HG03139 (cell line): ENCODE results near the gene IRF2BP2.

Source experiments
- ATAC-seq: cut with Tn5 transposase; IDR thresholded peaks from one replicate; pipeline ENCODE4 v1.9.1; 2021; ENCODE audit not compliant: unreplicated experiment

IRF2BP2 gene

DNA sequence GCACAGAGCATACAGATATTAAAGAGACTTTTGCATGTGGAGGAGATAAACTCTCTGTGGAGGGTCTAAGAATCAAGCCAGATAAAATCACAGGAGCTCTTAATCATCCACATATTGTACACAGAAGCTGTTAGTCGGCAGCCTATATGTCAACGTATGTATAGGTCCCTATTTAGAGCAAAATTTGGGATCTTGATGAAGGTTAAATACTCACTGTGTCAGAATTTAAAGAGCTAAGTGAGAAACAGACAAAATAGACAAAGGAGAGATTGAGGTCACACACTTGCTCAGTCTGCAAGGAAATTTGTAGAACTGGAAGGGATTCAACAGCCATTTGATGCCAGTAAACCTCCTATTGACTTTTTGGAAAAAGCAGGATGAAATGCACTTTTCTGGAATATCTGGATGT, 4.1 kb upstream of the IRF2BP2 start:
- no peak for ATAC-seq

DNA sequence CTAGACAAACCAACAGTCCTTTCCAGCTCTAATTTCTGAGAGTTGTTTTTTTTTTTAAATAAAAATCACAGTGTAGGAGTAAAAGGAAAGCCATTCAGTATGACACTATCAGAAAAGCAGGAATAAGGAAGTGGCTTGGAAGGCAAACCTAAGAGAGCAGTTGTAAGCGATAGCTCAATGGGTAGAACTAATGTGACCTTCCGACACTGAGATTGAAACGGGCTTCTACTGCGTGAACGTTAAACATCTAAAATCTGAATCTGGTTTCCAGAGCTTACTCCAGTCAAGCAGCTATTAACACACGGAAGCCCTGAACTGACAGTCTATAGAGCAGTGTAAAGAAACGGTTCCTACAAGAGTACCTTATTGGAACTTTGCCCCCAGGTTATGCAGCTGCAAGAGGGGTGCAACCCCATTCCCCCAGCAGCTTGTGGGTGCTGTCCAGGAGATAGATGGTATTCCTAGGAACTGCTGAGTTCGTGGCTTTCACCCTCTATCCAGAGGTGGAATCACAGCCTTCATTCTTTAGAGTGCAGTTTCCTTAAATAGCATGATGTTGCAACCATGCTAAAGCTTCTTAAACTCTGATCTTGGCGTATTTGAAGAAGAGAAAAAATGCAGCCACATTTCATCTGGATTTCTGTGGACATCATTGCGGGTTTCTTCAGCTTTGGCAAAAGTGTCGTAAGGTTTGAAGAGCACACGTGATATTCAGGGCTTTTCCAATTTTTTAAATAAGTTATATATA, 3.3 kb upstream of the IRF2BP2 start:
- no peak for ATAC-seq

DNA sequence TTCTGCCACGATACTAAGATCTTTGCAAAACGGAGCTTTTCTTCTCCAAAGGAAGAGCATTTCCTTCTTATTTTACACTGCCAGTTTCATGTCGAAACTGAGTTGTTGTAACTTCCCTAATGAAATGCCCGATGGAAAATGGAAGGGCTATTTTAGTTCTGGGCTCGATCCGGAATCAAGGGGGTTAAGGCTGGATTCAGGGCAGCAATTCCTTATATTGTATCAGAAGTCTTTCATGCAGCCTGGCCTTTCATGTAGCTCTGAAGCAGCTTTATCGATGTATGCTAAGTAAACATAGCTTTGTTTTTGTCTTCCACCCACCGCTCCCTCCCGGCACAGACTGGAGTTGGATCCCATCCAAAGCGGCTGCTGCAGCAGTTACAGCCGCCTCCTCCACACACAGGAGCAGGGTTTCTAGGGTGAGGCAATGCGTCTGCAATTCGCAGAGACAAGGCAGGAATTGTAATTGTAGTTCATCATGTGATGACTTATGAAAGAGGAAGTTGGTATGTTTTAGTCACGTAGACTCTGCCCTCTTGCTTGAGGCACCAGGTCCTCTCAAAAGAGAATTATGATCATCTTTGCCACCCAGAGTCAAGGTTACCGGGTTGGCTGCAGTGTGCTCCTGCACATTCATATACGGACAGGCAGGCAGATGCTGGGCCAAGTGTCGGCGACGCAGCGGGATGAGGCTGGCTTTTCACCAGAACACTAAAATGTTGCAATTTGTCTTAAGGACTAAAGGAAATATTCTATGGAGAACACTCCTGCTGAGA, 2.6 kb upstream of the IRF2BP2 start:
- peak; percentile 28 for ATAC-seq

DNA sequence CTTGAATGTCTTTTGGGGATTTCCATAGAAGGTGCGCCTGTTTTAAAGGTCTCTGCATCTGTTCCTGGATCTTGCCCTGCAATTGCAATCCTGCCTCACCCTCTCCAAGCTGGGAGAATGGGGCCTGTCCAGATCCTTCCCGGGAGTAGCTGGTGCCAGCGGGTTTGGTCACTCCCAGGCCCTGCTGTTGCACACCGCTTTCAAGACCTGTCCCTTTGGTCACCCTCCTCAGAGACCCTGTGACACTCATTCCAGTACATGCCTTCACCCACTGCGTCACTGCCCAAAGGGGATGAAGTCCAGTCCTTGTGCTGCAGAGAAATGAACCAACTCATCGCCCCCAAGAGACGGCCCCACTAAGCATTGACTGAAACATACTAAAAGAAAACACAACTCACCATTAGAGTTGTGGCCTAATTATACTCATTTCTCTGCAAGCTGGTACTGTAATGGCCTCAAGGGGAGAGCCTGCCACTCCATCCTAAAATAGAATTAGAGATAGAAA, 1.9 kb upstream of the IRF2BP2 start:
- no peak for ATAC-seq

DNA sequence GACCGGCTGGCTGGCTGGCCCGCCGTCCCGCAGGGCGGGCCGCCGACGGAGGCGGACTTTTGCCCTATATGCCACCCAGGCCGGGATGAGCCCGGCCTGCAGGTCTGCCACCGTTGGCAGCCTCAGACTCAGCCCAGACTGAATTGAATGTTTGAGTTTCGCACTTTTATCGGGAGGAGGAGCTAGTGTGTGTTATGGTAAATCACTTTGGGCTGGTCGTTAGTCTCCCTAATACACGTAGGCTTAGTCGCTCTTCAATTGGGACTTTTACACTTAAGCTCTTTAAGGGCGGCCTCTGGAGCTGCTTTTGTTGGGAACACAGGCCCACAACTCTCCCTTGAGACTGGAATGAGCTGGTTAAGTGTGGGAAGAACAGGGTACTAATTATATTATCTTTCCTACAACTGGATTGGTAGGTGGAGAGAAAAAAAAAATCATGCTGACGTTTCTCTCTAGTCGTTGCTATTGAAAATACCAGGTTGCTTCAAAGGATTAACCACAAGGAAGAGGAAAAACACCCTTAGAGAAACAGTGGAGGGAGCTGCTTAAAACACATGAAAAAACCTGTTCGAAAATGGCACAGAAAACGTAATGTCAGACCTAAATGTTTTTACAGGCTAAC, 1.4 kb upstream of the IRF2BP2 start:
- peak; percentile 22 for ATAC-seq

DNA sequence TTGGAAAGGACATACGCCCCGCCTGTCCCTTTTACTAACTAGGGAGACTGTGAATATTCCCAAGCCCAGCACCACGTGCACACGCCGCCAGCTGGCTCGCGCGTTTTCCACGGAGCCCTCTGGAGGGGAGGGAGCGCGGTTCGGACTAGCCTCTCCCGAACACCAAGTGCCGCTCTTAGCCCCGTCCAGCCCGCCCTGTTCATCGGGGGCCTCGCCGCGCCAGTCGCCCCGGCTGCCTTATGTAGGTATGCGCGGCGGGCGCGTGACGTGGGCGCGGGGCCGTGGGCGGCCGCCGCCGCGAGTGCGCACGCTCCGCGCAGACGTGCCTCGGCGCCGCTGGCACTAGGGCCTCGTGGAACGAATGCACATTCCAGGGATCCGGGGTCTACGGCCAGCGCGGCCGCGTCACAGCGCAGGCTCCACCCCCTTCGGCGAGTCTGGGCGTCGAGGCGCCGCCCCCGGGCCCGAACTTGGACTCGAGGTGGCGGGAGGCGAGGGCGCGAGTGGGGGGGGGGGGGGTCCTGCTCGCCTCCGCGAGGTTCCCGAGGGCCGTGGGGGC, 767 bp upstream of the IRF2BP2 start:
- ATAC-seq = peak; percentile 36

DNA sequence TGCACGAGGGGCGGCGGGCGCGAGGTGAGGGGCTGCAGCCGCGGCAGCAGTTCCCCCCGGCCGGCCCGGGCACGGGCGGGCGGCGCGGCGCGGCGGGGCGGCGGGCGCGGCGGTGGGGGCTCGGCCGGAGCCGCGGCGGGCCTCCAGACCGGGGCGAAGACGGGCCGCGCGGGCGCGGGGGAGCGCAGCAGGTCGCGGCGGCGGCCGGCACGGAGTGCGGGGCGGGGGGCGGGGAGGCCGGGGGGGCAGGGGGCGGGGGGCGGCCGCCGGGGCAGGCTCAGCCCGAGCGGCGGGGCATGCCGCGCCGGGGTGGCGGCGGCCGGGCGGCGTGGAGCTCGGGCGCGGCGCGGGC, 311 bp downstream of the IRF2BP2 start:
- ATAC-seq = no peak

DNA sequence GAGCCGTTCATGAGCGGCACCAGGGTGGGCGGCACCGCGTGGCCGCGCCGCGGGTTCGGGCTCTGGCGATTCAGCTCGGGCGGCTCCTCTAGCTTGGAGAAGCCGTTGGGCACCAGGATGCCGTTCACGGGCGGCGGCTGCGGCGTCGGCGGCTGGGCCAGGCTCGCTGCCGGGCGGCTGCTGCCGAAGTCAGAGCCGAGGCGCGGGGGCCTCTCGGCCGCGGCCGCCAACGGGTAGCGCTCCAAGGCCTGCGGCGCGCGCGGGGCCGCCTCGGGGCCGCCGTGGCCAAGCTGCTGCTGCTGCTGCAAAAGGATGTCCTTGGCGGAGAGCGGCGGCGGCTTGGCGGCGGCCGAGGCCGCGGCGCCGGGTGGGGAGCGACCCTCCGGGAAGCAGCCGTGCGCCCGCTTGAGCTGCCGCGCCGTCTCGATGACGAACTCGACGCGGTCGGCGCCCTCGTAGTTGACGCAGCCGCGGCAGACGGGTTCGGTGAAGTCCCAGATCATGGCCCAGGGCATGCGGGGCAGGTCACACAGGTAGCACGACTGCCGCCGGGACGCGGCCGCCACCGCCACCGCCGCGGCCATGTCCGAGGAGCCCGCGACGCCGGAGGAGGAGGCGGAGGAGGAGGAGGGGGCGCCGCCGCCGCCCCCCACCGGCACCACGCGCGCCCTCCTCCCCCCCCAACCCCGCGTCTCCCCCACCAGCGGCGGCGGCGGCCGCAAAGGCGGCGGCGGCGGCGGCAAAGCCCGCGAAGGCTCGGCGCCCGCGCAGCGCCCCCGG, 877 bp downstream of the IRF2BP2 start:
- no peak for ATAC-seq

DNA sequence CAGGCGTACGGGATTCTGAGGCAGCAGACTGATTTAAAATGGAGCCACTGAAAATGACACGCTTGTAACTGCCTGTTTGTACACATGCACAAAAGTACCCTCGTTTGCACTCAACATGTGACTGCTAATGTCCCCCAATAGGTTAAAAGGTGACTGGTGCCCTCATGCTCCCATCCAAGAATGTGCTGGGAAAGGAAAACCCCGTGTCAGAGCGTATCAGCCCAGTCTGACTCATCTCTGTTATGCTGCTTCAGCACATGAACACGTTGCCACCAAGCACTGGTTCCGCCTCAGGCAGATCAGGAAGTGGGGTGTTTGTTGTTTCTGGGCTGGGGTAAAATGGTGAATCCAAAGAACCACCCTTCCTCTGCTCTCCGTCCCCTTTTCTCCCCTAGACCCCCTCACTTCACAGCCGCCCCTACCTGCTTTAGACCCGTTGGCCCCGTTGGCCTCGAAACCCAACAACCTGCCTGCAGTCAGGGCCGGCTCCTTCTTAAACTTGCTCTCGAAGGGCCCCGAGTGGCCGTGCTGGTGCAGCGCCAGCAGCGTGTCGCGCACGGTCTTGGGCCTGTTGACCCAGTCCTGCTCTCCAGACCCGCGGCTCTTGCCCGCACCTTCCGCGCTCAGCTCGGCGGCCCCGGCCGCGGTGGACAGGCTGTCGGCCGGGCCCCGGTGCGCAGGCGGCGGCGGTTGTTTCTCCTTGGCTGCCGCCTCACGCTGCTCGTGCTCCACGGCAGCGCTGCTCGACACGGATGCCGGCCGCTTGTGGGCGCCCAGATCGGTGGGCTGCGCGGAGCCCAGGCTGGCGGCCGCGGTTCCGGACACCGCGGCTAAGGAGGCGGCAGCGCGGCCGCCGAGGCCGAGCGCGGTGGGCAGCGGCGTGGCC, 1.7 kb downstream of the IRF2BP2 start:
- peak; percentile 18 for ATAC-seq

DNA sequence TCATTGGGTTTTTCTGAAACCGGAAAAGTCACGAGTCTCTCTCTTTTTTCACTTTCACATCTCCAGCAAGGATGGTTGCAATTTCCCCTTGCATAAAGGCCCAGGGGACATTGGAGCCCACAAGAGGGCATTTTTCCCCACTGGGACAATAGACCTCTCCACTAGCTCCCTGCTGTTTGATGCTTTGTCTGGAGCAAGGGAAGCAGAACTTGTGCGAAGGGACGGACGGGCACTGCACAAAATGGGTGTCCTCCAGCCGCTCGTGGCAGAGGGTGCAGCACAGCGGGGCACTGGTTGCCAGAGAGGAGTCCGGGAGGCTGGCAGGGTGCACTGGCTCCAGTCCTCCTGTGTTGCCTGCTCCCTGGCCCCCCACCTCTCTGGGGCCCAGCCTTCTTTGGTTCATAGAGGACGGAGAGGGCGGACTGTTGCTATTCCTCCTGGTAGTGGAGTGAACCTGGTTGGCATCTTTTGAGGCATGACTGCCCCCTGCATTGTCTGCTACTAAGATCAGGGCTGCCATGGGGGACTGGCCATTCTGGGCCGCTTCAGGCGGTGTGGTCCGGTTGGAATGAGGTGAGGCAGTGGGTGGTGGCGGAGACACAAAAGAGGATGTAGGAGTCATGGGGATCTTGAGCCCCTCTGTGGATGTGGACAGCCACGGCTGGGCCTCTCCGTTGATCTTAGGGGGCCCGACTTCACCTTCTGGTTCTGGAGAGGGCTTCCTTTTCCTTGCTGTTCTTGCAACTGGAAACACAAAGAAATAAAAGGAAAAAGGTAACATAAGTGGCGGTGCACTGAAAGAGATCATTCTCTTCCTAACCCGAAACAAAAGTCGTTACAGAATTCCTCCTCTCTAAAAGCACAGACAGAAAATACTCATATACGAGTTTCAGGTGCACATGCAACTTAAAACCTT, 2.6 kb downstream of the IRF2BP2 start:
- no peak for ATAC-seq

DNA sequence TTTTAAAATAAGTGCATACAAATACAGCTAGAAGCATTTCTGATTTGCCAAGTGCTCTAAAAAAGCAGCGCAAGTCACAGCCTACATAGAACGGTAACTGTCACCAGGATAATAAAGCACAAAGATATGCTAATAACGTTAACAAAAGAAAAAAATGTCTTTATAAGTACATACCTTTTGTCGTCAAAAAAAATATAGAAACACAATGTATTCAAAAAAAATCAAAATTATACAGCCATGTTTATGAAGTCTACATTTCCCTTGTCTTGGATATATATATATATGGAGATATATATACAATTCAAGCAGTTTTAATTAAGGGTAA, 3.2 kb downstream of the IRF2BP2 start:
- no peak for ATAC-seq

DNA sequence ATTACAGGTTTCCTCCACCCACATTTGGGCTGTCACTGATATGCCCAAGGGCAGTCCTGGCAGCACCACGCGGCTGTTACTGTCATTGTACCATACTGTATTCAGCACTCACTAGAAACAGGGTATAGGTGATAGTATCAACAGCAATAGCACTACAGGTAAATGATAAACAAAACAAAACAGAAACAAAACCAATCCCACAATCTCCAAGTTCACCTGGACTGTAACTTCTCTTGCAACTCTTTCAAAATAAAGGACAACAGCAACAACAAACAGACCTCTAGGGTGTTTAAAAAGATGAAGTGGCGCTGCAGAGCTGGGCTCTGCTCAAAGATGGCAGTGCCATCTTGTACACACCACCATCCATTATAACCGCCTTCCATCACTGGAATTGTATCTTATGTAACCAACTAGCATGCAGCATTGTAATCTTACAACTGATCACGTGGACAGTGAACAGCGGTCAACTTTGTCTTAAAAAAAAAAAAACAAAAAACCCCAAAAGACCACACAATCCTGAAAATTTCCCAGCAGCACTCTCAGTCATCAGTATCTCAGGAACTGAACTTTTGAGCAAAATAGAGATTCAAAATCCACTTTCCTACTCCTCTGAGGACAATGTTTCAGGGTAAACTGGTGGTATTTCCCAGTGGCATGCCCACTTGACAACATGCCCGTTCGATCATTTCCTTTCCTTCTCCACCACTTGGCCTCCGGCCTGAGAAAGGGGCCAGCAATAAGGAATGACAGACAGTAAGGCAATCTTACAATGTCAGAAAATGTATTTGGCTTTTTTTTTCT, 3.8 kb downstream of the IRF2BP2 start:
- ATAC-seq = no peak

DNA sequence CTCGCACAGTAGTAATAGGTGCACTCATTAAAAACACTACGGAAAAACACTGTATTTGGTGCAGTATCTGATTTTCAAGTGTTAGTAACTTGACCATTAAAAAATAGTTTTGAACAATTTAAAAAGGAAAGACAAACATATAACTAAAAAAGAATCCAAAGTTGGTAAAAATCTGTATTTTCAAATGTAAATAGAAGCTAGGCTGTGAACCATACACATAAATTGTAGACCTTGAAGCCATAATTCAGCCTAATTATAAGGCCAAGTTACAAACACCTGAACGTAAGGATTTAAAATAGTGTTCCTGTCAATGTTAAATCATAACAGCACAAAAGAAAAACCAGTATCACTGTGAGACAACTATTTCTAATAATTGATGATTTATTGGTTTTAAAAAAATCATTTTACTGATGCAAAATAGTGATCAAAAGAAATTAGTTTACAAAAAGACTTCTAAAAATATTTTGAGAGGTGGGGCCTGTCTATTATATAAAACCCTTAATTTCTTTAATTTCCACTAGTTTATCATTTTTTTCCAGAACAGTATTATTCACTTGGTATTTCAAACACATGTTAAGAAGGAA, 4.5 kb downstream of the IRF2BP2 start:
- ATAC-seq = no peak

DNA sequence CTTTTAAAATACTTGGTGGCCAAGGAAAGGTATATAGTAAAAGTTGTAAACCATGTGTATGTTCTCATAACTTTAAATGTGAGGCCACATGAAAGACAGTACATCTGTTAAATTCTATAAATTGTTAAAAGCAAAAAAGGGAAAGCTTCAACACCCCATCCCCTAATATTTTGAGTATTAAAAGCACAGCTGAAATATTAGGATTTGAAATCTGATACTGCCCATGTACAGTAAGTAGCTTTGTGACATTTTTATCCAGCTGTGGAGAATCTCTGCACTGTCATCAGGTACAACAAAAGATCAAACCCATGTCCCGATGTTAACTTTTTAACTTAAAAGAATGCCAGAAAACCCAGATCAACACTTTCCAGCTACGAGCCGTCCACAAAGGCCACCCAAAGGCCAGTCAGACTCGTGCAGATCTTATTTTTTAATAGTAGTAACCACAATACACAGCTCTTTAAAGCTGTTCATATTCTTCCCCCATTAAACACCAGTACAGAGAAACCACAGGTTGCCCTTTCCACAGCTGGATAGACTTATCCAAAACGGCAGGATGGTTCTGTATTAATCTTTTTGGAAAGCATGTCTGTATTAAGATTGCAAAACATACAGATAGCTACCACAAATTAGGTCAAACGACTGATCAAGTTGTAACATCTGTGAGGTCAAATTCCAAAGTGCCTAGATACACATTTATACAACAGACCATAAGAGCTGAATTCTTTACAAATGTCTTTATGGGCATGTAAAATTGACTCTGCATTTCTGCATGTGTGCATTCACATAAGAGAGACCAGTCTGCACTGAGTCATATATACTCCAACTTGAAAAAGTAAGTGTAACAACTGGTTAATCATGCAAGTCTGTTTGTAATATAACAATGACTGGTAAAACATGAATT, 5.2 kb downstream of the IRF2BP2 start:
- ATAC-seq = no peak

DNA sequence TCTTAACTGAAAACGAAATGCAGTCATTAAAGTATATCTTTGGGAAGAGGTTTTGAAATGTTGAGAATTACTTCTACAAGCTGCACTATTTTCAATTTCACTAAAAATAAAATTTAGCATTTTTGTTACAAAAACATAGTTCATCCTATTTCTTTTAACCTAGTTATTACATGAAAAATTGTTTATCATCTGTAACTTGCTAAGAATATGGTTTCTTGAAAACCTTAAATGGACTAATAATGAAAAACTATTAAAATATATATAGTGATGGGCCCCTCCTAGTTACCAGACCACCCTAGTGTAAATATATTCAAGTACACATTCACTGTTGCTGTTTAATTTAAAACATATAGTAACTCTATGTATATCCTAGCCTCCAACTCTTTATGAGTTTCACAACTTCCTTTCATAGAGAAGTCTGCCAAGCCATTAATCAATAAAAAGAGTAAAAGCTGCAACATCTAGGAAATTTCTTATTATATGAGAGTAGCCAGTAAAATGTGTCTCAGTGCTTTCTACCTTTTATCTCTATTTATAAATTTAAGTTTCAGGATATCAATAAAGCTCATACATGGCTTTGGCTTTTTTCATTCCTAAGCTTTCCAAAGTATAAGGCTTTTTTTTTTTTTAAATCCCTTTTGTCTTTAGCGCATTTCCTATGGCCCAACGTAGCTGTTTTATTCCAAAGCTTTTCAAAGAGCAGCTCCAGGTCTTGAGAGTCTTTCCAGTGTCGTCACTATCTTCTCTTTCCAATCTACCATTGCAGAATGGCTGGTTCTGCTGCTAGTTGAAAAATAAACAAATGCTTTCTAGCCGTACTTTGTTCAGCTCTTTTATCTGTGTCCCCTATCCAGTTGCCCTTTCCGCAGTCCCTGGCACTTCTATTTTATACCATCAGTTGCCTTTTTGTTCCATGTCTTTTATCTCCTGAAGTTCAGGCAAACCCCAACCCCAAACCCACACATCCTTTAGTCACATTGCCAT, 6.5 kb downstream of the IRF2BP2 start:
- no peak for ATAC-seq
